Mucosa of gallbladder (tissue), 1 donor: ENCODE measurements around the gene CELA3A. TPM values are rescaled to one million over a fixed set of nuclear protein-coding genes. Genes with fewer than 3 reads are reported as not detected.

Experiments used
- DNase-seq: peaks from one replicate; pipeline ENCODE4 v3.0.0-alpha.2; 2020; ENCODE audit warnings: low spot score
- total RNA-seq: library from RNA; stranded (reverse); gene quantifications from one replicate; pipeline ENCODE4 v1.2.1, GENCODE V29; 2021
- donor health status: DM: no; HTN: no; CAD: no.

The CELA3A gene
- total RNA-seq, 1 donor from 2014 or later: 25.1 TPM

GRCh38 chr1:22050330-22050729 is 48.9 kb downstream of the CELA3A start:
- DNase-seq: no peak

DNA sequence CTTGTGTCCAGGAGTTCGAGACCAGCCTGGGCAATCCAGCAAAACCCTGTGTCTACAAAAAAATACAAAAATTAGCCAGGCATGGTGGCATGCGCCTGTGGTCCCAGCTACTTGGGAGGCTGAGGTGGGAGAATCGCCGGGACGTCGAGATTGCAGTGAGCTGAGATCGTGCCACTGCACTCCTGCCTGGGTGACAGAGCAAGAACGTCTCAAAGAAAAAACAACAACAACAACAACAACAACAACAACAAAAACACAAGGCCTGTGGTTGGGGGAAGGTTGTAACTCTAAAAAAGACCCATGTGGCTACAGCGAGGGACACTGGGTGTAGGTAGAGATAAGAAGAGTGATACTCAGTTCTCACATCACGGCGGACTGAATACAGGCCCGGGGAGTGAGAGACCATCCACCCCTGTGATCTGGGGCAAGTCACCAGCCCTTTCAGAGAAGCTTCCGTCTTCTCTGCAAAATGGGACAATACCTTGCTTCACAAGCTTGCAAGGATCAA is 50.2 kb downstream of the CELA3A start:
- no peak for DNase-seq

DNA sequence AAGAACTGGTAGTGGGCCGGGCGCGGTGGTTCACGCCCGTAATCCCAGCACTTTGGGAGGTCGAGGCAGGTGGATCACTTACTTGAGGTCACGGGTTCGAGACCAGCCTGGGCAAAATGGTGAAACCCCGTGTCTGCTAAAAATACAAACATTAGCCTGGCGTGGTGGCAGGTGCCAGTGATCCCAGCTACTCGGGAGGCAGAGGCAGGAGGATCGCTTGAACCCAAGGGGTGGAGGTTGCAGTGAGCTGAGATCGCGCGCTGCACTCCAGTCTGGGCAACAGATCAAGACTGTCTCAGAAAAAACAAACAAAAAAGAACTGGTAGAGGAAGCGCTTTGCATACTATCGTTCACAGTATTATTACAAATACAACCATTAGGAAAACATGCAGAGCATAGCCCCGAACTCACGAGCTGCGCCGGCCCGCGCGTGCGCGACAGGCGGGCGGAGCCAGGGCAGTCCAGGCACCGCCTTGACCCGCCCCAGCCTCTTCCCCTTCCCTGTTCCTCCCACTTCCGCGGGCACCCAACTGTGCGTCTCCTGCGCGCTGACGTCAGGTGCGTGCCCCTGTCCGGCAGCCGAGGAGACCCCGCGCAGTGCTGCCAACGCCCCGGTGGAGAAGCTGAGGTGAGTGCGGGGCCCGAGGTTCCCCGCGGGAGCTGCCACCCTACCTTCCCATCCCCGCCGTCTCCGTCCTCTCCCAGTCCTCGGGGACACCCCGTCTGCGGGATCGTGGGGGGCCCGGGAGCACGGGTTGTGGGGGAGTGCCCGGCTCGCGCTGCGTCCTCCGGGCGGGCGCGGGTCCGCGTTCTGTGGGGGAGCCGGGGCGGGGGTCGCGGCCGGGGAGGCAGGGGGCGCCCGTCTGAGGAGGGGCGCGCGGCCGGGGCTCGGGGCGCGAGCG is 50.9 kb downstream of the CELA3A start, which contains the start of gene CDC42:
TSS of gene CDC42 (plus strand) at position 595 of the 902 bp plus-strand sequence. CDS start 25,770 bp downstream, outside the sequence.
- DNase-seq: peak; percentile 97

- peak; percentile 34 for DNase-seq
Measured at GRCh38 chr1:22053017-22053860, 51.8 kb downstream of the CELA3A start.

- no peak for DNase-seq
Measured at GRCh38 chr1:22053861-22054770, 52.7 kb downstream of the CELA3A start.

DNA sequence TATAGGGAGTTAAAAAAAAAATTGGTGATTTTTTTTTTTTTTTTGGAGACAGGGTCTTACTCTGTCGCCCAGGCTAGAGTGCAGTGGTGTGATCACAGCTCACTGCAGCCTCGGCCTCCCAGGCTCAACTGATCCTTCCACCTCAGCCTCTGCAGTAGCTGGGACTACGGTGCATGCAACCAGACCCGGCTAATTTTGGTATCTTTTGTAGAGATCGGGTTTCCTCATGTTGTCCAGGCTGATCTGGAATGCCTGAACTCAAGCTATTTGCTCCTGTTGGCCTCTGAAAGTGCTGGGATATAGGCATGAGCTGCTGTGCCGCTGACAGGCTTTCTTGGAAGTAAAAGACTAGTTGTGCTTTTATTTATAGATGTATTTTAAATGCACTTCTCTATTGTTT is 54.0 kb downstream of the CELA3A start:
- DNase-seq: no peak

GRCh38 chr1:22056043-22056442 is 54.6 kb downstream of the CELA3A start:
- no peak for DNase-seq

DNA sequence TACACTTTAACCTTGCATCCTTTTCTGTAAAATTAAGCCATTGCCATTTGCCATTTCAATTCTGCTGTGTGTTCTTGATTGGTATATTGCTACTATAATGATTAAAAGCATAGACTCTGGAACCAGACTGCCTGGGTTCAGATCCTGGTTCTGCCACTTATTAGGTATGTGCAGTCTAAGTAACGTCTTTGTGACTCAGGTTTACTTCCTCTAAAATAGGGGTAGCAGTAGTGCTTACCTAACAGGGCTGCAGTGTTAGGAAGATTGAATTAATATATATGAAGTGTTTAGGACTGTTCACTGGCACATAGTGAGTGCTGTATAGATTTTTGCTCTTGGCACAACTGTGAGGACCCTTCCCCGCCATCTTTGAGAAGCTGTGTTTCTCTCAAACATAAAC is 55.5 kb downstream of the CELA3A start:
- DNase-seq: no peak

DNA sequence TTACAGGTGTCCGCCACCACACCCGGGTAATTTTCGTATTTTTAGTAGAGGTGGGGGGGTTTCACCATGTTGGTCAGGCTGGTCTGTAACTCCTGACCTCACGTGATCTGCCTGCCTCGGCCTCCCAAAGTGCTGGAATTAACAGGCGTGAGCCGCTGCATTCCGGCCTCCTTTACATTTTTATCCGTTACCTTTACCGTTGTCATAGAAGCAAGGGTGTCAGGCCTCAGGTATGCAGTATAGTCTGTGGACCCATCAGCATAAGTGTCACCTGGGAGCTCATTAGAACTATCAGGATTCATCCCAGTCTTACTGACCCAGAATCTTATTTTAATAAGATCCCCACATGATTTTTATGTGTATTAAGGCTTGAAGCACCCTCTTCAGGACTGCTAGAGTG is 56.4 kb downstream of the CELA3A start:
- no peak for DNase-seq

Other genes starting within 250 kb of the CELA3A start
- gene USP48, start 218.5 kb upstream of the CELA3A start, total RNA-seq: 62.9 TPM
- gene LDLRAD2, start 189.4 kb upstream of the CELA3A start, total RNA-seq: 0.26 TPM
- 746 TPM for gene HSPG2, start 64.3 kb upstream of the CELA3A start, total RNA-seq
- gene CELA3B, start 24.6 kb upstream of the CELA3A start, total RNA-seq: 13.7 TPM
- gene CDC42, start 51.1 kb downstream of the CELA3A start, total RNA-seq: 273 TPM
- gene WNT4, start 141.4 kb downstream of the CELA3A start, total RNA-seq: 11.5 TPM